GM21619 (cell line): ENCODE results near the gene ZNF417.
"Not testable (repeated sequence)": the region's sequence is repeated elsewhere in the genome, so short reads cannot be mapped to it uniquely, and the experiment has no call there.

ENCODE experiments used
- ATAC-seq: cut with Tn5 transposase; IDR thresholded peaks from one replicate; pipeline ENCODE4 v1.9.1; 2021; ENCODE audit not compliant: unreplicated experiment

The ZNF417 gene

DNA sequence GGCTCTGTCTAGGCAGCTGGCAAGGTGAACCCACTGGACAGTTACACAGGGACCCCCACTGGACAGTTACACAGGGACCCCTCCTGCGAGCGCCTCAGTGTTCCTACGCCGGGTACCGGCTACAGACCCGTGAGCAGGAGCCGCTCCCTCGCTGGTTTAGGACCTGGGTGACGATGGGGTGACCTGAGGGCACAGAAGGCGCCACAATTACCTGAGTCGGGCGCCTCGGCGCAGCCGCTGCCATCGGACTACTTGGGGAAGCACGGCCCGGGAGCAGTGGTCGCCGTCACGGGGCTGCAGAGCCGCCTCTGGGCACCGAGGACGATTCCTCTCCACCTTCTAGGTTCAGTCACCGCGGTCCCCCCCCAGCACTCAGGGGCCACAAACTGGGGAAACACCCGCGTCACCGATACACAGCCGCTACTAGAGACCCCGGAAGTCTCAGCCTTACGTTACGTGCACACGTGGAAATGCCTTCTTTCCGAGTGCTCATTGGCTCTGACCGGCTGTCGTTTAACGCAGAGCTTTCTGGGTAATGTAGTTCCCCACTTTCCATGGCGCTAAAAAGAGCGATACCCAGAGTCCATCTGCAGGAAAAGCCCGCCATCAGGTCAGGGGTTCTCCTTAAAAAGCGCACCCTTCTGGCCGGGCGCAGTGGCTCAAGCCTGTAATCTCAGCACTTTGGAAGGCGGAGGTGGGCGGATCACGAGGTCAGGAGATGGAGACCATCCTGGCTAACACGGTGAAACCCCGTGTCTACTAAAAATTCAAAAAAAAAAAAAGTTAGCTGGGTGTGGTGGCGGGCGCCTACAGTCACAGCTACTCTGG is at the start of gene ZNF417:
ZNF417 (minus strand) TSS at position 425 of the 828 bp plus-strand sequence; CDS start at position 244, 181 bp downstream.
- ATAC-seq, result peak; percentile 98

DNA sequence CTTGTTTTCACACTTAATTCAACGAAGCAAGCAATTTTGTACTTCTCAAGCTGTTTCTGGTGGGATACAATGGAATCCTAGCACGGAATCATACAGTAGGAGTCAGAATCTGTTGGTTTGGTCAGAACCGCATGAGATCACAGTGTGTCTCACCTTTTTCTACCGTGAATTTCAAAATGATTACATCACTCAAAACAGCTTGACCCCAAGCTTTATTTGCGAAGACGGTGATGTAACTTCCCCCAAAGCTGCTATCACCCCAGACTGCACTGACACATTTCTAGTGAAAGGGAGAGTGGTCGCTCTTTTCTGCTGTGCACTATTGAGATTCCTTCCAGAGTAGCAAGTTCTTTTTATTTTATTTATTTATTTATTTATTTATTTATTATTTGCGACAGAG is 48.4 kb upstream of the ZNF417 start:
- ATAC-seq, result no peak

DNA sequence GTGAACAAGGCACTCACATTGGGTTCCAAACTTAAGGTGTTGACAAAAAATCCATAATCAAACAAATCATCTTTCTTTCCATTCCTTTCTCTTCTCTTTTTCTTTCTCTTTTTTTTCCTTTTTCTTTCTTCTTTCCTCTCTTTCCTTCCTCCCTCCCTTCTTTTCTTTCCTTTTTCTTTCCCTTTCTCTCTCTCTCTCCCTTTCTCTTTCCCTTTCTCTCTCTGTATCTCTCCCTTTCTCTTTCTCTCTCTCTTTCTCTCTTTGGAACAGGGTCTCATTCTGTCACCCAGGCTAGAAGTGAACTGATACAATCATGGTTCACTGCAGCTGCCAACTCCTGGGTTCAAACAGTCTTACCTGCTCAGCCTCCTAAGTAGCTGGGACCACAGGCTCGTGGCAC is 45.4 kb upstream of the ZNF417 start:
- ATAC-seq, result no peak

DNA sequence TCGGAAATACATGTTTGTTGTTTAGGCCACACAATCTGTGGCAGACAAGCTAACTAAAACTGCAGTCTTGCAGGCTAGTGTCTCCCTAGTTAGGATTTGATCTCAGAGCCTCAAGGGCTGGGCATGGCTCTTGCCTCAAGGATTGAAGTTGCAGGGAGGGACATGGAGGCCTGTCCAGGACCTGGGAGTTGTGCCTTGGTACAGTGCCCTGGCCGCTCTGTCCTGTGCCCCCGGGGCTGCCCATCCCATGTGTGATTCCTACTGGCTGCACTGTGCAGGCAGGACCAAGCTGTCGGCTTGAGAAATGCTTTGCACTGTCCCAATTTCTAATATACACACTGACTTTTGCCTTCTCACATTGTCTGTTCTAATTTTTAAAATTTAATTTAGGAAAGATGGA is 38.6 kb upstream of the ZNF417 start:
- ATAC-seq, result no peak

DNA sequence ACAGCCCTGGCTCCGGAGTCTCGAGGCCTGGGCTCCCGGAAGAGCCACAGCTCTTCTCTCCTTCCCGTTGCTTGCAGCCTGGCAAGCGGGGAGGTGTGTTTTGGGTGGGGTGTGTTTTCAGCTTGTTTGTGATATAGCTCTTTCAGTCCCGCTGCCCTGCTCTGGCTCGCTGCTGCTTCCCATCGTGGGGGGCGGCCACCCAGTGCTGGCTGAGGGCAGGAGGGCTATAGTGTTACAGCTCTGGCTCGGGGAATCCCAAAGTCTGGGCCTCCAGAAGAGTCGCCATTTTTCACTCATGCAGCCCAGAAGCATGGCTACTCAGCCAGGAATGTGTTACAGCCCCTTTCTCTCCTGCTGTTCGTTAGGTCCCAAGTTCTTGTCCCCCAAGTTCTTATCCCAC is 33.3 kb upstream of the ZNF417 start:
- ATAC-seq, result no peak

DNA sequence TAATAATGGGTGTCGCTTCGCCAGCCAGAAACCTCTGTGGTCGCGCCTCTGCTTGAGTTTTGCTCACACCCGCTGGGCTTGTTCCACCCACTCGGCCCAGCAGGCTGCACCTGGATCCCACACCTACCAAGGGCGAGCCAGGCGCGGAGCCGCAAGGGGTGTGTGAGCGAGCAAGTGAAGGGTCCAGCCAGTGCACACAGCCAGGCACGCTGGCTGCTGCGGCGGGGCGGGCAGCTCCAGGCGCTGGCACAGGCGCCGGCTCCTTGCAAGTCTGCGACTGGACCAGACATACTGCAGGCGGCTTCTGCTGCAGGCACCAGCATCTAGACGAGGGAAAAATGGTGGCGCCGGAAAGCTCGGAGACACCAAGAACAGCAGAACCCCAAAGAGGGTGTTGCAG is 32.9 kb upstream of the ZNF417 start:
- ATAC-seq, result no peak

DNA sequence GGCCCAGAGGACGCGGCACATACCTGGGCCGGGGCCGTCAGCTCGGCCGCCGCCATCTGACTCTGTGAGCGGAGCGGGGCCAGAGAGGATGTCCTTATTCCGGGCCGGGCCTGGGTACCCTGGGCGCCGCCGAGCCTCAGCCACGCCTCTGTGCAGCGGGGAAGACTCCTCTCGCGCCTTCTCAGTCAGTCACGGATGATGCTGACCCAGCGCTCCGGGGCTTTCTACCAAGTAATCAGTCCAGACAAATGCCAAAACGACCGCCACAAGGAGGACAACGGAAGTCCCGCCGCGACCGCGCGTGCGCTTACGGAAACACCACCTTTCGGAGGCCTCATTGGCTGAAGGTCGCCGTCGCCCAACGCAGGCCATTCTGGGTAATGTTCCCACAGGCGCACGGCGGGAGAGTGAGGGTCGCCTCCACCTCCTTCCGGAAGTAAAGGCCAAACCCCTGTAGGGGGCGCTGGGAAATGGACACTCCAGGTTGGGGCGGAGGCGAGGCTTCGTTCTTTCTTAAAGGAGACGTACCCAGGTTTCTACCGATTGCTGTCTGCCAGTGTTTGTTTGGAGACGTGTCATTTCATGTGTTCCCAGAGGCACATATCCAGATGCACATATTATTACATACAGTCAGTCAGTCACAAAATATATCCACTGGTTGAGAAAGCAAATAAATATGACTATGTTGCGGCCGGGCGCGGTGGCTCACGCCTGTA is 31.2 kb upstream of the ZNF417 start, which contains the start of gene ZNF256:
ZNF256 (minus strand) TSS at position 288 of the 716 bp plus-strand sequence; CDS start at position 56, 232 bp downstream.
- ATAC-seq, result peak; percentile 80

DNA sequence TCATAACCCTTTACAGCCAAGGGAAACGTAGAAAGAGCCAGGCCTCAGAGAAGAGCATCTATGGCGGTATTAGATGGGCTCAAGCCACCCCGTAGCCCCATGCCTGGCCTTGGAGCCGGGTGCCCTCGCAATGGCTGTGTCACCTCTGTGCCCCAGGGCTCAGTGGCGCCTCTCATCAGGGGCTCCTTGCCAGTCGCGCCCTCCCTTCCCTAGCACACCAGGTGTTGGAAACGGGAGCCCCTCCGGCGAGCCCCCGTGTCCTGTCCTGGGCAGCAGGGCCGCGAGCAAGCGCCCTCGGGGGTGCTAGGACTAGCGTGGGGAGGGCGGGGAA is 30.7 kb upstream of the ZNF417 start:
- ATAC-seq, result peak; percentile 16

DNA sequence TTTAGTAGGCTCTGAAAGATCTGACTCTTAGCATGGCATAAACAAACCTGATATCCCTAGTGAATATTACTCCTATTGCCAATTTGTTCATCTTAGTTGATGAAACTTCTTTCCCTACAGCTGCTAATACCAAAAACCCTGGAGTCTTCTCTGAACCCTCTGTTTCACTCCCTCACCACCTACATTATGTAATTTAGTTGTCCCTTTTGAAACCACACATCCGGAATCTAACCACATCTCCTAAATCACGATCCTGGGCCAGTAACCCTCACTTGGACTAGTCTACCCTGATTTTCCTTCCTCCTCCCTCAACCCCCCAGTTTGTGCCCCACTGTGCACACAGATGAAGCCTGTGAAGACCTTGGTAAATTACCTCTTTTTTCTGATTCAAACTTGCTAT is 29.9 kb upstream of the ZNF417 start:
- ATAC-seq, result no peak

DNA sequence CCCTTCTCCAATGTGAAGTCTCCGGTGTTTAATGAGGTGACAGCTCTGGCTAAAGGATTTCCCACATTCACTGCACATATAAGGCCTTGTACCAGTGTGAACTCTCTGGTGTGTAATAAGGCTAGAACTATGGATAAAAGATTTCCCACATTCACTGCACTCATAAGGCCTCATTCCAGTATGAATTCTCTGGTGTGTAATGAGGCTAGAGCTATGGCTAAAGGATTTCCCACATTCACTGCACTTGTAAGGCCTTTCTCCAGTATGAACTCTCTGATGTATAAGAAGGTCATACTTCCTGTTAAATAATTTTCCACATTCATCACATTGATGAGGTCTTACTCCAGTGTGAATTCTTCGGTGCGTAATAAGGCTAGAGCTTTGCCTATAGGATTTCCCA is 25.2 kb upstream of the ZNF417 start:
- no peak for ATAC-seq

DNA sequence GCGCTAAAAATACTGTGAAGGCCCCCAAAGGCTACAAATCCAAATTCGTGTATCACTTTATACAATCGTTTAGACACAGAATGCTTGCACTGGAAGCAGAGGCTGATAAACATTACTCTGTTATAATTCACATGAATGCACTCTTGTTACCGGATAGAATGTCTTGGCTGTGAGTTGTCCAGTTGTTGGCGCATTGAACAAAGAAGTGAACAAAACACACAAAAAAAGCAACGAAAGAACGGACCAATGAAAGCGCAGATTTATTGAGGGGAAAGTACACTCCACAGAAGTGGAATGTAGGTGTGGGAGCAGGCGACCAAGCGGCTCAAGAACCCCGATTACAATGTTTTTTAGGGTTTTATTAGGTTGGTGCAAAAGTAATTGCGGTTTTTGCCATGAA is 19.3 kb upstream of the ZNF417 start:
- no peak for ATAC-seq

DNA sequence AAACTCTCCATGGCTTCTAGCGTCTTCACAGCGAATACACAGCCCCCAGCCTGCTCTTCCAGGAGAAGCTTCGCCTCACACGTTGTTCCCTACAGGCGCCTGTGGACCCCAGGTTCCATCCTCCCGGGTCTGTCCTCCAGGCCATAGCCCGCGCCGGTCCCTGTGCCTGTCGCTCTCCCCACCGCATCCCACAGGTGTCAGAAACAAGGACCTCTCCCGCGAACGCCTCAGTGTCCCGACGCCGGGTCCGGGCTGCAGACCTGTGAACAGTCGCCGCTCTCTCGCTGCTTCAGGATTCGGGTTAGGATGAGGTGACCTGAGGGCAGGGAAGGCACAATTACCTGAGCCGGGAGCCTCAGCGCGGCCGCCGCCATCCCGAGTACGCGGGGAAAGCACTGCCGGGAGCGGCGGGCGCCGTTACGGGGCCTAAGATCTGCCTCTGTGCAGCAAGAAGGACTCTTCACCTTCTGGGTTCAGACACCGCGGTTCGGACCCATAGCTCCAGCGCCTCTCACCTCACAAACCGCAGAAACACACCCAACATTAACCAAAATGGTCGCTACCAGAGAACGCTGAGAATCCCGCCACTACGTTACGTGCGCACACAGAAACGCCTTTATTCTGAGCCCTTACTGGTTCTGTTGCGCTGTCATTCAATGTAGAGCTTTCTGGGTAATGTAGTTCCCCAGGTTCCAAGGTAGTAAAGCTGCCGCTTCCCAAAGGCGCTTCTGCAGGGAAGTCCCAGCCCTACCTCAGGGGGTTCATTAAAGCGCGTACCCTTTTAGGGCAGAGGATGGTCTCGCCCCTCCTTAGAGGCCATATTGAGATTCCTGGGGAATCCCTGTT is 18.7 kb upstream of the ZNF417 start, which contains the start of gene ZNF418:
ZNF418 (minus strand) TSS at position 583 of the 846 bp plus-strand sequence. CDS start 1,580 bp downstream, outside the sequence.
- ATAC-seq, result peak; percentile 58

DNA sequence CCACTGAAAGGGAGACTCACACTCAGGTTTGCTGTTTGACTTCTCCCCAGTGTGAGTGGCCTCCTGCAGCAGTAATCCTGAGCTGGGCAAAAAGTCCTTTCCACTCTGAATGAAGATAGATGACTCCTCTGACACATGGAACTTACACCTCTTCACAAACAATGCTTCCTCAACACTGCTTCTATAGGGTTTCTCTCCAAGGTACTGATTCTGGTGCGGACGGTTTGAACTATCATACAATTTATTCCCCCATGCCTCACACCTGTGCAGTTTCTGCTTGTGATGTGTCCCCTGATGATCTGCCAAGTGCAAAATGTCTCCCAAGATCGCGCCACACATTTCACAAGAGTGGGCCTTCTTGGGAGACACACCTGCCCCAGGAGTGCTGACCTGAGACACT is 11.2 kb upstream of the ZNF417 start:
- no peak for ATAC-seq

DNA sequence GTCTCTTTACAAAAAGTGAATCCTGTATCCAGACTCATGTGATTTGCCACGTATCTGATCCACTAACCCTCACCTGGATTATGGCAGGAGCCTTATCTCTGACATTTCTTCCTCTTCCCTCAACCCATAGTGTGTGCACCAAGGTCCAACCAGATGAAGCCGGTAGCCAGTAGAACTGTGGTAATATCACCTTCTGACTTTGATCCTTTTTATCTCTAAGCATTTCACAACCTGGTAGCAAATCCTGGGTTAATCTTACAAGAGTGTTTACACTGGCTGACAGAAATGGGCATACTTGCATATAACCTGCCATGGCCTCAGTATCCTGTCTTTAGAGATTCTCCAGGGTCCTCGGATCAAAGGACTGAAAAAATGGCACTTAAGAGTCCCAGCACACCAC is 1.9 kb downstream of the ZNF417 start:
- no peak for ATAC-seq

DNA sequence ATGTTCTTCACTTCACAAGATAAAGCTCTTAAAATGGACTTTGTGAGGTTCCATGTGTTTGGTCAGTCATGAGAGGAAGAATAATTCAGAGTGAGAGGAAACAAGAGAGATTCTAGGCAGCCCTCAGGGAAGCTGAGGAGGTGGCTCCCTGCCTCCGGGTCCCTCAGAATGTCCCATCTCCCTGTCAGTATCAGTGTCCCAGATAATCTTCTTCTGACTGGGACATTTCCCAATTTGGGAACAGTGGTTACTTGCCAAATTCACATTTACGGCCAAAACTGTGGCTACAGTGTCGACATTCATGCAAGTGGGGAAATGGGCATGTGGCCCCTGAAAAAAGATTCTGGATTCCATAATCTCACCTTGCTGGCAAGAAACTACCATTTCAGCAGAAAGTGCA is 9.0 kb downstream of the ZNF417 start:
- ATAC-seq, result no peak

DNA sequence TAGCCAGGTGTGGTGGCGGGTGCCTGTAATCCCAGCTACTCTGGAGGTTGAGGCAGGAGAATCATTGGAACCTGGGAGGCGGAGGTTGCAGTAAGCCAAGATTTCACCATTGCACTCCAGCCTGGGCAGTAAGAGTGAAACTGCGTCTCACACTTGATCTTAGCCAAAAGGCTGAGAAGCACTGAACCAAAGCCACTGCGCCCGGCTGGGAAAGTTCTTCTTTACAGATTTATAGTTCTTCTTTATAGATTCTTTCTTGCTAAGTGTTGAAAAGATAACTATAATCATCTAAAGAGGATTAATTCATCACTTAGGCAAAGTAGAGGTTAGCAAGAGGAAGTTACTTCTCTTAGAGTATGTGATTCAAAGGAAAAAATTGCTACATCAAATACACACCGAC is 11.1 kb downstream of the ZNF417 start:
- ATAC-seq, result no peak

DNA sequence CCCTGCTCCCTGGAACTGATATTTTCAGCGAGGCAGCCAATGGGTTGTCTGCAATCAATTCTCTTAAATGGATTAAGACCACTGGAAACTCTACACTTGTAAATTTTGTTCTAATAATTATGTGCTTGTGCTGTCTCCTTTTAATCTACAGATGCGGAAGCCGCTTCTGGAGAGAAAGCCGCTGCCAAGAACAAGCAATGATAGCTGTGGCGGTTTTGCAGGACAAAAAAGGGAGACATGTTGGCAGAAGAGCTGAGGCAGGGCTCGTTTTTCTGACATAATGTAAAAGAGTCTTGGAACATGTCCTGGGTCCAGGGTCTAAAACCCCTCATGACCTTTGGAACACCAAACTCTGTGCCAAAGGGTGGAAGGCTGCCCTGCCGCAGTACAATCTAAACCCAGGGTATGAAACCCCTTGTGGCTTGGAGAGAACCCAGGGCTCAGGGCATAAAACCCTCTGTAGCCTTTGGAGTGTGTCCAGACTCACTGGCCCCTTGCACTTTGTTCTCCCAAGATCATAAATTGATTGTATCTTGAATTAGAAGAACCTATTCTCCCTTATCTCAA is 12.7 kb downstream of the ZNF417 start:
- no peak for ATAC-seq

DNA sequence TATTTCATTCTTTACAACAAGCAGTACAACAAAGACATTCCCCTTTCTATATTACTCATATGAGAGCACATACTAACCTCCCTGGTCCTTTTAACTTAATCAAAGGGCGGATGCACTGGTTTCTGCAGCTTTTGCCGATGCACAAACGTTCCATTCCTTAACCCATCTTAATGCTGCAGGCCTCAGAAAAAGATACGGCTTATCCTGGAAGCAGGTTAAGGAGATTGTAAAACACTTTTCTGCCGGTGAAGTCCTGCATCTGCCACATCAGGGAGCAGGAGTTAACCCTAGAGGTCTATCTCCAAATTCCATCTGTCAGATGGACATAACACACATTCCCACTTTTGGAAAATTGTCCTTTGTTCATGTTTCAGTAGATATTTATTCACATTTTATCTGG is 16.1 kb downstream of the ZNF417 start:
- ATAC-seq, result no peak

DNA sequence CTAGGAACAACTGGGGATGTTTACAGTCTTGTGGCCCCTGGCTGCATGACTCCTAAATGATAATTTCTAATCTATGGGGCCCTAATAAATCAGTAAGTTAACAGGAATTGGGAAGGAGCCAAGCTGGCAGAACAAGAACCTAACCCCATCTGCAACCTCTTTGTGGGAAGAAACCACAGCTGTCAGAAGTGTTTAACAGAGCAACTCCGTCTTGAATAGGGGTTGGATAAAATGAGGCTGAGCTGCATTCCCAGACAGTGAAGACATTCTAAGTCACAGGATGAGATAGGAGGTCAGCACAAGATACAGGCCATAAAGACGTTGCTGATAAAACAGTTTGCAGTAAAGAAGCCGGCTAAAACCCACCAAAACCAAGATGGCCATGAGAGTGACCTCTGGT is 25.7 kb downstream of the ZNF417 start:
- ATAC-seq, result not testable (repeated sequence)

DNA sequence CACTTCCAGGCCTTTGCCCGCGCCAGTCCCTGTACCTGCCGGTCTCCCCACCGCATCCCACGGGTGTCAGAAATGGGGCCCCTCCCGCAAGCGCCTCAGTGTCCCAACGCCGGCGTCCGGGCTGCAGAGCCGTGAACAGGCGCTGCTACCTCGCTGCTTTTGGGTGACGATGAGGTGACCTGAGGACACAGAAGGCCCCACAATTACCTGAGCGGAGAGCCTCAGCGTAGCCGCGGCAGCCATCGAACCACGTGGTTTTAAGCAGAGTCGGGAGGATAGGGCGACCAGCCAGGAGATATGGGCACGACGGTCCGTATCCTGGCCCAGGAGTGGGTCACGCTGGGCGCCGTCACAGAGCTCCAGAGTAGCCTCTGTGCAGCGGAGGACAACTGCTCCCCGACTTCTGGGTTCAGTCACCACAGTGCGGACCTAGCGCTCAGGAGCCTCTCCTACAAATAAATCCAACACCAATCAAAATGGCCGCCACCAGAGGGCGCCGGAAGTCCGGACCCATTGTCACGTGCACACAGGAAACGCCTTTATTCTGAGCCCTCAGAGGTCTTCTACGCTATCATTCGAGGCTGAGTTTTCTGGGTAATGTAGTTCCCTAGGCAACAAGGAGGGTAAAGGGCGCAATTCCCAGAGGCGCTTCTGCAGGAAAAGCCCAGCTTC is 27.7 kb downstream of the ZNF417 start, which contains the start of gene ZNF814:
ZNF814 (minus strand) TSS at position 478 of the 672 bp plus-strand sequence; CDS start at position 243, 235 bp downstream.
- peak; percentile 62 for ATAC-seq
